Stimulated activated CD4-positive, alpha-beta T cell treated with anti-CD3 and anti-CD28 coated beads, Interleukin-4, amount 100 ng/mL, for 48 hours (primary cell): Measurements from ENCODE around the gene TRIM24.

Experiments
- DNase-seq, 2 donors: peaks; one replicate each; pipeline ENCODE4 v3.0.0-alpha.2; 2020; ENCODE audit warnings: low read depth in 2 of 2

TRIM24 gene

GRCh38 chr7:138625084-138625848 lies 165.2 kb downstream of the TRIM24 start:
- DNase-seq, result no peak

- DNase-seq, result no peak
Measured at GRCh38 chr7:138625849-138626230, 165.8 kb downstream of the TRIM24 start.

DNA sequence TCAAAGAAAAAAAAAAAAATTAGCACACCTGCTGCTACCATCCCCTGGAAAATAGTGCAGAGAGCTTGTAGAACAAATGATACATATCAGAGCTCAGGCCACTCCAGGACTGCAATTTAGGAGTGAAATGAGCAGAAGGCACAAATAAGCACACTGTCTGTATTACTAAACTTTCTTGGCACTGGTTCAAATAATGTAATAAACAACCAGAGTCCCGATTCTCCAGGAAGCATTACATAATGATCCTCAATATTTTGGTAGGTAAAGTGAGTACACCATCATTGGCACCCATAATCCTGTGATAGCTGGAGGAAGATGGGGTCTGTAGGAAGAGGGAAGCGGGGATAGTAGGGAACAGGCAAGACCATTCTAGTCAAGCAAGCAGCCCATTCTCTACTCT lies 166.8 kb downstream of the TRIM24 start:
- DNase-seq, result no peak

GRCh38 chr7:138627361-138627760 lies 167.3 kb downstream of the TRIM24 start:
- DNase-seq, result no peak

DNA sequence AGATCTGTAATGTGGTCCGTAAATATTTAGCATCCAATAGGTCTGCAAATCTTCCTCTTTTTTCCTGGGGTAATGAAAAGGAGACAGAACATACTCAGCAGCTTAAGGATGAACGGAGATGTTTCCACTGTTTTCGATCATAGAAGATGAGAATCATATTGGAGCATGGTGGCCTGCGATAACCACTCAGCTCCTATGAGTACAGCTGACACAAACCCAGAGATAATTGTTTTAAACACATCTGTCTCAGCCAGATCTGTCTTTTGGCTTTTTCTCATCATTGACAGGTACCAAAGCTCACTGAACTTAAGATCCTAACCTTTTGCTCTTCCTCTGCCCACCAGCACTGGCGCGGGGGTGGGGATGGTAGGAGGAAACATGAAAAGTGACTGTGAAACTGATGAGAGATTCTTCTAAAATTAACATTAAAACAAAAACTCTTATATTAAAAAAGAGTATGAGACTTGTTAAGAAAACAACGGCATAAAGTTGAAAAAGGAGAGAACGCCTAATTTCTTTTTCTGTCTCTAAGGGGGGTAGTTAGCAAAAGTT lies 170.1 kb downstream of the TRIM24 start:
- no peak for DNase-seq

DNA sequence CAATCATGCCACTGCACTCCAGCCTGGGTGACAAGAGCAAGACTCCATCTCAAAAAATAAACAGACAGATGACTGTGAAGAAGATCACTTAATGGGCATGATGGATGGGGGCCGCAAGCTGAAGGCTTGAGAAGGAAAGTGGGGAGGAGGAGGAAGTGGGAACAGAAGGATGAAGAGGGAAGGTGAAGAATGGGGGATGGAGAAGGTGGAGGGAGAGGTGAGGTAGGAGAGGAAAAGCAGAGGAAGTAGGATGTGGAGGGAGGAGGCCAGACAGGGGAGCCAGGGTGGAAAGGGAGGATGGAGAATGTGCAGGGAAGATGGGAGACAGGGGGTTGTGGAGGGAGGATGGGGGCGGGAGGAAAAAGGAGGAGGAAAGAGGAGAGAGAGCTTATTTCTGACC lies 172.3 kb downstream of the TRIM24 start:
- DNase-seq, result no peak

GRCh38 chr7:138632826-138633602 lies 173.0 kb downstream of the TRIM24 start:
- DNase-seq, result no peak
